ENCODE measurements around the gene ANAPC15.

The ANAPC15 gene

Small RNA genes within 50 kb of the gene (small RNA-seq; reads per million reads assigned to genes)
- gene MIR3165 (ENCODE audit: insufficient read depth), result 0.54 reads per million
